Bronchial epithelial cell (primary cell): ENCODE measurements around the gene AGAP3. TPM values are rescaled to one million over a fixed set of nuclear protein-coding genes. Genes with fewer than 3 reads are reported as not detected.

Experiments used
- DNase-seq: peaks from one replicate; pipeline ENCODE4 v3.0.0-alpha.2; 2010; ENCODE audit warnings: low read depth
- FAIRE-seq: peaks from 2 replicates; lab custom pipeline; 2011; peaks lifted over from hg19 to GRCh38; lab: Jason Lieb, UNC
- H3K27me3 ChIP-seq: 2 replicates; pipeline ENCODE4 v1.5.1; 2011; ENCODE audit warnings: low read length; ENCODE audit not compliant: control insufficient read depth, insufficient read depth
- H3K36me3 ChIP-seq: 2 replicates; pipeline ENCODE4 v1.5.1; 2011; ENCODE audit warnings: low read length; ENCODE audit not compliant: control insufficient read depth, insufficient read depth
- H3K4me3 ChIP-seq: 2 replicates; pipeline ENCODE4 v1.5.1; 2011; ENCODE audit warnings: mild to moderate bottlenecking, low read depth, low read length, control low read depth
- CTCF ChIP-seq: IDR thresholded peaks from 2 replicates; pipeline ENCODE4 v1.5.1; 2011; ENCODE audit warnings: mild to moderate bottlenecking, moderate library complexity, low read length, control low read depth, inconsistent platforms; ENCODE audit not compliant: insufficient read depth, severe bottlenecking
- total RNA-seq: library from RNA; depleted of rRNA; stranded (reverse); fragments of >200 nt; gene quantifications from 2 replicates; pipeline ENCODE4 v1.2.1, GENCODE V29; 2014

The AGAP3 gene
- total RNA-seq, 1 donor from 2014 or later, result 52.7 TPM

DNA sequence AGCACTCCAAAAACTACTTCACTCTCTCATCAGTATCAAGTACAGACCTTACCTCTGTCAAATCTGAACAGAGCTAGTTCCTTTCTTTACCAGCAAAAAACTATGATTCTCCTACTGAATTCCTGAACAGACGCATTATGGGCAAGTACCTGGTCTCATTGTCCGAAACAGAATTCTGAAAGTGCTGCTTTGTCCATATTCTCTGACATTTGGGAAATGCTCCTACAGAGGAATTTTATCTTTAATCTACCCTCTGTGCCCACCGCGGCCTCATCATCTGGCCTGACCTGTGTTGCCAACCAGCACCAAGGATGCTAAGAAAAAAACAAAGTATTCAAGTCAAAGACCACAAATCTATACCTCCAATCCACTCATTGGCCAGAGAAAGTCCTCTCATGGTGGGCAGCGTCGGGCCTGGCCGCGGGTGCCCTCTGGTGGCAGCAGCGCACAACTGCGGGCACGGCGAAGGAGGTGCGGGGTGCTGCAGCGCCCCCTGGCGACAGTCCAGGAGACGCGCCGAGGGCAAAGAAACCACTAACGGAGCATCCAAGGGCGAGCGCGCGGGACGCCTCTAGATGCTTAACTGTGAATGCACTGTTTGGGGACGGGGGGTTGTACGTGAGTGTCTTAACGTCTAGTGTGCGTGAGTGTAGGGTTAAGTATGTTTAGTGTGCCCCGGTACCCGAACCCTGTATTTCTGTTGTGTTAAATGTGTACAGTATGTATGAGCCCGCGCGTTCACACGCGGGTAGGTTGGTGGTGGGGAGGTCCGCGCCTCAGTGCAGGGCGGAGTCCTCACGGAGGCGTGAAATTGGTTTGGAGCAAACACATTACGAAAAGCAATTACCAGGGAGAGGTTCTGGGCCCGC lies 86.2 kb downstream of the AGAP3 start:
- peak; percentile 100 for TF ChIP-seq CTCF
- peak; percentile 35 for DNase-seq
- no peaks in the 10 kb centered on the region for H3K36me3 ChIP-seq
- no peak overlapping the region for H3K4me3 ChIP-seq
- FAIRE-seq, result no peak
- H3K27me3 ChIP-seq, result peaks cover 19% of the 10 kb centered on the region

- FAIRE-seq, result no peak
- no peaks in the 10 kb centered on the region for H3K36me3 ChIP-seq
- DNase-seq, result no peak
Measured at GRCh38 chr7:151173386-151174245, 87.3 kb downstream of the AGAP3 start.

GRCh38 chr7:151174246-151175046 lies 88.2 kb downstream of the AGAP3 start:
- DNase-seq, result no peak
- TF ChIP-seq CTCF, result no peak
- H3K36me3 ChIP-seq, result no peaks in the 10 kb centered on the region
- peaks cover 9% of the 10 kb centered on the region for H3K27me3 ChIP-seq
- H3K4me3 ChIP-seq, result no peak overlapping the region
- no peak for FAIRE-seq

More at GRCh38 chr7:151173386-151174245, 87.3 kb downstream of the AGAP3 start:
- no peak for TF ChIP-seq CTCF
- Histone ChIP-seq H3K27me3 (peaks cover 14% of the 10 kb centered on the region), H3K4me3 (no peak overlapping the region)

- FAIRE-seq (no peak), DNase-seq (no peak)
- H3K27me3 ChIP-seq, result peaks cover 9% of the 10 kb centered on the region
- no peak overlapping the region for H3K4me3 ChIP-seq
- TF ChIP-seq CTCF, result no peak
- H3K36me3 ChIP-seq, result no peaks in the 10 kb centered on the region
Measured at GRCh38 chr7:151175047-151175792, 88.9 kb downstream of the AGAP3 start.

DNA sequence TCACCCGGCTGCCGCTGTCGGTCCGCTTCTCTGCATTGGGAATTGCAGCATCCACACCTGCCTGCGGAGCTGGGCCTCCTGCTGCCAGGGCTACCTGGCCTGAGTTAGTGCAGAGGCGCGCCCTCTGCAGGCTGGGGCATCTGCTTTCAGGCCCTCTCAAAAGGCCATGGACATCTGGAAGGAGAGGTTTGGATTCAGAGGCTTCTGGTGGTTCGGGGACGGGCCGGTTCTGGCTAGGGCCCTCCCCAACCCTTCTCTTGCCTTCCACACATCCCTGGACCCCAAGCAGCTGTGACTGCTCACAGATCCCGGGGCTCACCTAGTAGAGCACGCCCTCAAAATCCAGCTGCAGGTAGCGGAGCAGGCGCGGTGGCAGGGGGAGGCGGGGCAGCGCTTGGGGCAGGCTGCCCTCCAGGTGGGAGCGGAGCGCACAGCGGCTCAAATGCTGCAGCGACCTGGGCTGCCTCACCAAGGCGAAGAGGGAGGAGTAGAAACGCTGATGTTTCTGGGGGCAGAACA lies 89.6 kb downstream of the AGAP3 start:
- DNase-seq (no peak), FAIRE-seq (no peak)
- H3K4me3 ChIP-seq, result no peak overlapping the region
- TF ChIP-seq CTCF, result peak; percentile 4
- H3K27me3 ChIP-seq, result peaks cover 9% of the 10 kb centered on the region
- H3K36me3 ChIP-seq, result no peaks in the 10 kb centered on the region
